Jurkat, Clone E6-1 (cell line): ENCODE results near the gene LCN2.
A peak's percentile ranks its signal among the peaks of the same experiment; 100 is the strongest.

ENCODE experiments used
- DNase-seq: peaks from one replicate; pipeline ENCODE4 v3.0.0-alpha.2; 2011; ENCODE audit warnings: low read depth, low spot score
- H3K4me3 ChIP-seq: 2 replicates; pipeline ENCODE4 v1.5.1; 2011; ENCODE audit warnings: mild to moderate bottlenecking, low read length, control low read depth, moderate library complexity

LCN2 gene

DNA sequence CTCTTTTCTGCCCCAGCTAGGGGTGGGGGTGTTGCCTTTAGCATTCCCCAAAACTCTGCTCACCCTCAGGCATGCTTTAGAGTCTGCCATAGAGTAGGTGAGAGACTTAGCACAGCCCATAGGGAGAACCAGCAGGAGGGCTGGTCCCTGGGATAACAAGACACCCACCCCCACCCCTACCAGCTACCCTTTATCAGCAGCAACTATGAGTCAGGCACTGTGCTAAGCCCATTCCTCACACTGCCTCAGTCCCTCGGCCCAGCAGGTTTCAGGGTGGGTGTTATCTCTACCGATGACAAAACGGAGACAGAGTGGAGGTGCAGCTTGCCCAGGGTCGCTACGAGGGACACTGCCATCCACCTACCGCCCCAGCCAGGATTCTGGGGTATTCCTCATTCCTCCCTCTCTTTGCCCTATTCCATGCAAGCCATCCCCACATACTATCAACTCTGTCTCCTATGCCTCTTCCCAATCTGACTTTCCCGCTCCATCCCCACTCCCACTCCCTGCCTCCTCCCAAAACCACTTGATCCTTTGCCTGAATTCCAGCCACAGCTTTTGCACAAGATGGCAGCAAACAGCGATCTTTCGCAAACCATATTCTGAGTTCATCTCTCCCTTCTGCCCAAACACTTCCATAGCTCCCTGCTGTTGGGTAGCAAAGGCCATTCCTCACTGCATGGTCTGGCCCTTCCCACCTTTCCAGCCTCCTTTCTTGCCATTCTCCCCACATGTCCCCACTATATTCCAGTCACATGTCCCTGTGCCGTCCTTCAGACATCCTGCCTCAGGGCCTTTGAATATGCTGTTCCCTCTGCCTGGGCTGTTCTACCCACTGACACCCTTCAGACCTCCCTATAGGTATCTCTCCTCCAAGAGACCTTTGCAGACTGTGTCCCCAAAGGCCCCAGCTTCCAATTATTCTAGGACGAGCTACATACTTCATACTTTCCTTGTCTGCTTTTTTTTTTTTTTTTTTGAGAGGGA is 37.0 kb downstream of the LCN2 start:
- no peak for DNase-seq
- no peak overlapping the region for H3K4me3 ChIP-seq

DNA sequence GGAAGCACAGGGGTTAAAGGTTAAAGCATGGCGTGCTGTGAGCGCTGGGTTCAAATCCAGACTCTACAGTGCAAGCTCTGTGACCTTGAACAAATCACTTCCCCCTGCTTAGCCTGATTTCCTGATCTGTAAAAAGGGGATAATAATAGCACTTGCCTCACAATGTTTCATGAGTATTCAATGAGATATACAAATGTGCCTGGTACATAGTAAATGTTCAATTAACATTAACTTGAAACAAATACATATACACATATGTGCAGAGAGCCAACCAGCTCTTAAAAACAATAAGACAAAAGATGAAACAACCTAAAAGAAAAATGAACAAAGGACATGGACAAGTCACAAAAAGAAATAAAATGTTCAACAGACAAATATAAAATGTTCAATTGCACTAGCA is 38.1 kb downstream of the LCN2 start:
- no peak for DNase-seq
- H3K4me3 ChIP-seq: no peak overlapping the region

DNA sequence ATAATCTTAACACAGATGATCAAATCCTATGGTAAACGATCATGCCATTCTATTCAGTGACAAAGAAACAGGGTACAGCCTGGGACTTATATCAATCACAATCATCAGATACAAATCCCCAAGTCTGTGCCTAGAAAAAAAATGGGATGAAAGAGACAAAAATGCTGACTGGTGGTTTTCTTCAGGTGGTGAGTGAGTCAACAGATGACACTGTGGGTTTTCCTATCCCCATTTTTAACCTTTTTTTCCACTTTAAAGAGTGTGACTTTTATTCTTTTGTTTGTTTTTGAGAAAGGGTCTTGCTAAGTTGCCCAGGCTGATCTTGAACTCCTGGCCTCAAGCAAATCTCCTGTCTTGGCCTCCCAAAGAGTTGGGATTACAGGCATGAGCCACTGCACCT is 39.0 kb downstream of the LCN2 start:
- no peak overlapping the region for H3K4me3 ChIP-seq
- DNase-seq: no peak

DNA sequence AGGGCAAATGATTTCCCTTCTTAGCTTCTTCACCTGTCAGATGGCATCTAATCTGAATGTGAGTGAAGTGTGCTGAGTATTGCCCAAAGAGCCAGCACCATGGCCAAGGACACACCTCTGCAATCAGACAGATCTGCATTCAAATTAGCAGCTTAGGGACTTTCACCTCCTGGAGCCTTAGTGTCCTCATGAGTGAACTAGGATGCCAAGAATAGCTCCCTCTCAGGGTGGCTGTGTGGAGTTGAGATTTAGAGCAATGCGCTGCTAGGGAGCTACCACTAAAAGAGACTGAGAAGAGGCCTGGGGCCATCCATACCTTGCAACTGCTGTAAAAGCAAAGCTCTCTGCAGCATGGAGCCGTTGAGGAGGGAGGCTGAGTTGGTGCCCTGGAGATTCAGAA is 40.8 kb downstream of the LCN2 start:
- H3K4me3 ChIP-seq: no peak overlapping the region
- DNase-seq: no peak

DNA sequence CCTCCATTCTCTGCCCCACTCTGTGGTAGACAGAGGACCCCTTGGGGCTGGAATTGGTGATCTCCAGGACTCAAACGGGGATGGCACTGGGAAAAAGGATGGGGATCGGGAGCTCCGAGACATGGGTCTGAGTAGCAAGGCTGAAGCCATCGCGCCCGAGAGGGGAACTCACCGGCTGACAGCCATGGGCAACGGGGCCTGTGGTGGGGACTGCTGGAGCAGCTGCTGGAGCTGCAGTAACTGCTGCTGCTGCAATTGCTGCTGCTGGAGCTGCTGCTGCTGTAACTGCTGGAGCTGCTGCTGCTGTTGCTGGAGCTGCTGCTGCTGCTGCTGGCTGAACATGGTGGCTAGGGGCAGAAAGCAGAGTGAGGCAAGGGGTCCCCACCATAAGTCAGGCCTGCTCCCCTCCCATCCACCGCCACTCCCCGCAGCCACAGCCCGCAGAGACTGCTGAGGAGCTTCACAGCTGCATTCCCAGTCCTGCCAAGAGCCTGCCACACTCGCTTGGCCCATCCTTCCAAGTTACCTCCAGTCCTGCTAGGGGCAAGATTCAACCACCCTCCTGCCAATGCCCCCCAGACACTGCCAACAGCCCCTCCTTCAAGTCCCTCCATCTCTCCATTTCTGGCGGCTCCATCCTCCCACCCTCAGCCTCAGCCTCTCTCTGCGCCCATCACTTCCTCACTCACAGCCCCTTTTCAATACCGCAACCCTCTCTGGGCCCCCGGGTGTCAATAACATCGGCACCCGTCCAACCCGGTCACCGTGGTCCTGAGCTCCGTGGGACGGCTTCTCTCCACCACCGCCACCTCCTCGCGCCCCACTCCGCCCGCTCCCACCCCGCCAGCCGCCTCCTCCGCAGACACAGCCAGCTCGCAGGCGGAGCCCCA is 41.5 kb downstream of the LCN2 start:
- peak overlapping the region; percentile 72 for H3K4me3 ChIP-seq
- no peak for DNase-seq

DNA sequence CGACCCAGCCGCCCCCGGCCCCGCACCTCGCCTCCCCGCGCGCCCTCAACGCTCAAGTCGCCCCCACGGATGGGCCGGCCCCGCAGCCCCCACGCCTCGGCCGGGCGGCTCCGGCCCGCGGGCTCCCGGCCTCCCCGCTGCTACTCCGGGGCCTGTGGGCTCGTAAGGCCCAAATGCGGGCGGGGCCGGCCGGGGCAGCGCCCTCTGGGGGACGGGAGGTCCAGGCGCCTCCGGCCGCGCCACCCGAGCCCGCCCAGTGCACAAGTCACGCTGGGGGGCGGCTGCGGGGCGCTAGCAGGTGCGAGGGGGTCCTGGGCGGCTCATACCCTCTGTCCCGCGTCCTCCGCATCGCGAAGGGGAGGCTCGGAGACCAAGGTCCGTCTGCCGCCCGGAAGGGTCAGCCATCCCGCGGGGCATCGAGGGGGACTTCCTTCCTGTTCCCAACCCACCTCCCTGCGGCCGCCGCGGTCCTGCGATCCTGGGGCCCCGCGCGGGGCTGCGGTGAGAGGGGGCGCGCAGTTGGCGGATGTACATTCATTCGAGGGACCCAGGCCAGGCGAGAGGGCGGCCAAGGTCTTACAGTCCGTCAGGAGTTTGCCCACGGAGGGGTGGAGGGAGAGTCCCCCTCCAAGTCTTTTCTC is 42.3 kb downstream of the LCN2 start, which contains the start of gene CIZ1:
TSS of gene CIZ1 (minus strand) at position 167 of the 641 bp plus-strand sequence. CDS start 715 bp downstream, outside the sequence.
- DNase-seq: peak; percentile 52
- peak within 1 kb of the TSS; percentile 72 for H3K4me3 ChIP-seq

DNA sequence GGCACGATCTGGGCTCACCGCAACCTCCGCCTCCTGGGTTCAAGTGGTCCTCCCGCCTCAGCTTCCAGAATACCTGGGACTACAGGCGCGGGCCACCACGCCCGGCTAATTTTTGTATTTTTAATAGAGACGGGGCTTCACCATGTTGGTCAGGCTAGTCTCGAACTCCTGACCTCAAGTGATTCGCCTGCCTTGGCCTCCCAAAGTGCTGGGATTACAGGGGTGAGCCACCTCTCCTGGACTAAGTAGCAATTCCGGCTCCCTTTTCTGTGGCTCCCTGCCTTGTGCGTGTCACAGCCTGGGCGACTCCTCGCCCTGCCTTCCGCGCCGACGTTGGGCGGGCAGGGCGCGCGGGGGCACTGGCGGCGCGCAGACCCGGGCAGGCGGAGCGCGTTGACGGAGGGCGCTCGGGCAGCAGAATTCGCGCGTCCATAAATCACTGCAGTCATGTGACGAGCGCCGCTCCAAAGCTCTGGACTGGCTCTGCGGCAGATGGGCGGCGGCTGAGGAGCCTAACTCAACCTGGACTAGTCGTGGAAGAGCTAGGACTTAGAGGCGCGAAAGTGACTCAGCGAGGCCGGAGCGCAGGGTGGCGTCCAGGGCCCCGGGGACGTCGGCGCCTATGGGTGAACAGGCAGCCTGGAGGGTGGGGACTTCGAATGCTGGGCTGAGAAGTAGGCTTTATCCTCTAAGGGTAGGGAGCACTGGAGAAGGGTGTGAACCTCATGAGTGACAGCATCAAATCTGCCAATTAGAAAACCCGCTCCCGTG is 43.5 kb downstream of the LCN2 start:
- DNase-seq: no peak

DNA sequence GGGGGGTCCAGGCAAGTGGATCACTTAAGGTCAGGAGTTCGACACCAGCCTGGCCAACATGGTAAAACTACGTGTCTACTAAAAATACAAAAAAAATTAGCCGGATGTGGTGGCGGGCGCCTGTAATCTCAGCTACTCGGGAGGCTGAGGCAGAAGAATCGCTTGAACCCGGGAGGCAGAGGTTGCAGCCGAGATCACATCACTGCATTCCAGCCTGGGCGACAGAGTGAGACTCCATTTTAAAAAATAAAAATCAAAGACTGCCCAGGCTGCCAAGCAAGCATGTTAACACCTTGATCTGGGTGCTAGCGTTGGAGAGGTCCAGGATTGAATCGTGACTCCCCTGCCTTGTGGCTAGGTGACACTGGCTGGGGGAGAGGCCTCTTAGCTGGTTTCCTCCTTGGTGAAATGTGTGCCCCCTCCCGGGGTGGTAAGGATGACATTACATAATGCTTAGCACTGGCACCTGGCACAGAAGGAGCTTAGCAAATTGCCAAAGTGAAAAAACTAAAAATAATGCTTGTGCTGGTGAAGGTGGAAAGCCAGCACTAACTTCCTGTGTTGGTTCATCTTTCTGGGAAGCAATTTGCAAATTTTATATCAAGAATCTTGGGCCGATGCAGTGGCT is 44.3 kb downstream of the LCN2 start:
- H3K4me3 ChIP-seq: no peak overlapping the region
- DNase-seq: no peak

More for the DNA sequence above, 43.5 kb downstream of the LCN2 start:
- no peak overlapping the region for H3K4me3 ChIP-seq

DNA sequence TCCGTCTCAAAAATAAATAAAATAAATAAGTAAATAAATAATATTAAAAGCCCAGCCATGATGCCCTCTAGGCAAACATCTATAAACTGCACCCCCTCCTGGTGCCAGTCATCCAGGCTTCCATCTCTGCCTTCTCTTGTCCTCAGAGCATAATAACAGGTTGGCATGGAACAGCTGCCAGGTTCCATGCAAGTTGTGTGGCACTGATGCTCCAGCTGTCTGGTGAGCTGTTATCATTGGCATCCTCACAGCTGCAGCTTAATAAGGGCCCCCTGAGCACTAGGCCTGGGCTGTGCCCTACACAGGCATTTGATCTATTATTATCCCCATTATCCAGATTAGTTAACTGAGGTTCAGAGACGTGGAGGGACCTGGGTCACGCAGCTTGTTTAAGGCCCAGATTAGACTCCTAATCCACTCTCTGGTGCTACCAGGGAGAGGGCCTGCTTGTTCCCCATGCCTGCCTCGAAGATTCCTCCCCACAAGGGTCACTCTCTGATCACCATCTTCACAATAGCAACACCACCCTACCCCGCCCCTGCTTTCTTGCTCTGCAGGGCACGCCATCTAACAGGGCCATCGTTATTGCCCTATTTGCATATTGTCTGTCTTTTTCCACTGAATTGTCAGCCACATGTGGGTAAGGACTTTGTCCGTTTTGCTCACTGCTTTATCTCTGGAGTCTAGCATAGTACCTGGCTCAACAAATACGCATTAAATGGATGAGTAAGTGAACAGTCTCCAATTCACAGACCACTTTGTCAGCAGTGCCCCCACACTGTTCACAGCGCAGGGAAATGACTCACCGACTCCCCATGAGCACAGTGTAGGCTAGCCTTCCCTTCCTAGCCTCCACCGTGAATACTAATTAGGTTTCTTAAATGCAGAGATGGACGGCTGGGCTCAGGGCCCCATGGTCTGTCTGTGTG is 52.5 kb downstream of the LCN2 start:
- no peak overlapping the region for H3K4me3 ChIP-seq
- DNase-seq: no peak

DNA sequence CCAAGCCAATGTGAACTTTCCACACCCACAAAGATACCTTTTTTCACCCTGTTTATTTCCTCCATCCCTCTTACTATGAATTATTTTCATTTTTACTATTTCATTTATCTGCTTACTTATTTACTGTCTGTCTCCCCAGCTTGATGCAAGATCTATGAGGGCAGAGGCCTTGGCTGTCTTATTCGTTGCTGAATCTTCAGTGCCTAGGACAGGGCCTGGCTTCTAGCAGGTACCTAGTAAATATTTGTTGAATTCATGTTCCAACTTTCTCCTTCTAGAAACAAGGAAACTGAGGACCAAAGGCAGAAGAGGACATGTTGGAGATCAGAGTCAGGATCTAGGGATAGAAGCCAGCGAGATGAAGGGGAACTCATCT is 53.4 kb downstream of the LCN2 start:
- no peak for DNase-seq
- peak overlapping the region; percentile 48 for H3K4me3 ChIP-seq
